ENCODE results near the gene DCAF17.

DNA sequence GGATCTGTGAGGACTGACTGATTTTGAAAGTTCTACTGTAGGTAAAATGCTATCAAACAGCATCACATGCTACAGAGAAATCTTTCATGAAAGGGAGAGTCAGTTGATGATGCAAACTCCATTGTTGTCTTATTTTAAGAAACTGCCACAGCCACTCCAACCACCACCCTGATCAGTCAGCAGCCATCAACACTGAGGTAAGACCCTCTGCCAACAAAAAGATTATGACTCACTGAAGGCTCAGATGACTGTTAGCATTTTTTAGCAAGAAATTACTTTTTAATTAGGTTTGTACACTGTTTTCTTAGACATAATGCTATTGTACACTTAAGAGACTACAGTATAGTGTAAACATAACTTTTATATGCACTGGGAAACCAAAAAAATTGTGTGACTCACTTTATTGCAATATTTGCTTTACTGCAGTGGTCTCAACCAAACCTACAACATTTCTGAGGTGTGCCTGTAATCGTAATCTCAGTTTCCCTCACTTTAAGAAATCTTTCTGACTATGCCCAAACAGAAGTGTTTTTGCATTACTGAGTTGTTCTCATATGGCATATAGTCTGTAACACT, 43.0 kb upstream of the DCAF17 start:
- TF ChIP-seq, protein P1, sequence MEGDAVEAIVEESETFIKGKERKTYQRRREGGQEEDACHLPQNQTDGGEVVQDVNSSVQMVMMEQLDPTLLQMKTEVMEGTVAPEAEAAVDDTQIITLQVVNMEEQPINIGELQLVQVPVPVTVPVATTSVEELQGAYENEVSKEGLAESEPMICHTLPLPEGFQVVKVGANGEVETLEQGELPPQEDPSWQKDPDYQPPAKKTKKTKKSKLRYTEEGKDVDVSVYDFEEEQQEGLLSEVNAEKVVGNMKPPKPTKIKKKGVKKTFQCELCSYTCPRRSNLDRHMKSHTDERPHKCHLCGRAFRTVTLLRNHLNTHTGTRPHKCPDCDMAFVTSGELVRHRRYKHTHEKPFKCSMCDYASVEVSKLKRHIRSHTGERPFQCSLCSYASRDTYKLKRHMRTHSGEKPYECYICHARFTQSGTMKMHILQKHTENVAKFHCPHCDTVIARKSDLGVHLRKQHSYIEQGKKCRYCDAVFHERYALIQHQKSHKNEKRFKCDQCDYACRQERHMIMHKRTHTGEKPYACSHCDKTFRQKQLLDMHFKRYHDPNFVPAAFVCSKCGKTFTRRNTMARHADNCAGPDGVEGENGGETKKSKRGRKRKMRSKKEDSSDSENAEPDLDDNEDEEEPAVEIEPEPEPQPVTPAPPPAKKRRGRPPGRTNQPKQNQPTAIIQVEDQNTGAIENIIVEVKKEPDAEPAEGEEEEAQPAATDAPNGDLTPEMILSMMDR (IDR thresholded peaks at IDR 0.05; ENCODE audit: low read length), result no peak
- TF ChIP-seq EZH2 (IDR thresholded peaks at IDR 0.05; ENCODE audit: borderline replicate concordance, low read length), result no peak

All from OCI-LY1 (cell line).